Measurements from ENCODE around the gene CACNA2D3. TPM values are rescaled to one million over a fixed set of nuclear protein-coding genes. Genes with fewer than 3 reads are reported as not detected.

CACNA2D3 gene
- total RNA-seq, 4 donors from 2014 or later = 0.55 to 3.4 (median 1.6) TPM

DNA sequence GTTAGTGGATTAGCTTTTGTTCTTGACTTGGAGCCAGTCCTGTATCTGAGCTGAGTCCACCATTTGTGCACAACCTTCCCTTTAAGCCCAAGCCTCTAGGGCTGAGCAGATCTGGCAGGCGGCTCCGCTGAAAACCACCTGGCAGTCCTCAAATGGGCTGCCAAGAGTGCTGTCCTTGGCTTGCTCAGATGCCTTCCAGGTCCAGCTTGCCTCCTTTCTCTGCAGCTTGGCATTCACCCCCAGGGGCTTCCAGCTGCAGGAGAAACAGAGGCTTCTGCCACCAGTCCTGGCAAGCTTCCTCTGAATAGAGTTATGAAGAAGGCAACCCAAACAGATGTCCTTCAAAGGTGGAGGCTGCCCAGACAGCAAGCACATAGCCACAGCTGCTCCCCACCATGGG lies 708.8 kb downstream of the CACNA2D3 start:
- Histone ChIP-seq H3K36me3 (no peaks in the 10 kb centered on the region), H3K27me3 (no peaks in the 10 kb centered on the region), H3K4me1 (no peaks in the 10 kb centered on the region), H3K4me3 (no peak overlapping the region), H3K27ac (no peak overlapping the region), H3K9me3 (peaks cover 3 to 7% of the 10 kb centered on the region in 2 donors)
- TF ChIP-seq, protein P1, sequence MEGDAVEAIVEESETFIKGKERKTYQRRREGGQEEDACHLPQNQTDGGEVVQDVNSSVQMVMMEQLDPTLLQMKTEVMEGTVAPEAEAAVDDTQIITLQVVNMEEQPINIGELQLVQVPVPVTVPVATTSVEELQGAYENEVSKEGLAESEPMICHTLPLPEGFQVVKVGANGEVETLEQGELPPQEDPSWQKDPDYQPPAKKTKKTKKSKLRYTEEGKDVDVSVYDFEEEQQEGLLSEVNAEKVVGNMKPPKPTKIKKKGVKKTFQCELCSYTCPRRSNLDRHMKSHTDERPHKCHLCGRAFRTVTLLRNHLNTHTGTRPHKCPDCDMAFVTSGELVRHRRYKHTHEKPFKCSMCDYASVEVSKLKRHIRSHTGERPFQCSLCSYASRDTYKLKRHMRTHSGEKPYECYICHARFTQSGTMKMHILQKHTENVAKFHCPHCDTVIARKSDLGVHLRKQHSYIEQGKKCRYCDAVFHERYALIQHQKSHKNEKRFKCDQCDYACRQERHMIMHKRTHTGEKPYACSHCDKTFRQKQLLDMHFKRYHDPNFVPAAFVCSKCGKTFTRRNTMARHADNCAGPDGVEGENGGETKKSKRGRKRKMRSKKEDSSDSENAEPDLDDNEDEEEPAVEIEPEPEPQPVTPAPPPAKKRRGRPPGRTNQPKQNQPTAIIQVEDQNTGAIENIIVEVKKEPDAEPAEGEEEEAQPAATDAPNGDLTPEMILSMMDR (IDR thresholded peaks at IDR 0.05) = no peak
- no peak for TF ChIP-seq EP300 (IDR thresholded peaks at IDR 0.05; ENCODE audit: low read depth)
- TF ChIP-seq POLR2A (IDR thresholded peaks at IDR 0.05) = no peak
- no peak for TF ChIP-seq POLR2AphosphoS5 (IDR thresholded peaks at IDR 0.05)
- DNase-seq = no peak
- in situ Hi-C loops (cut with MboI; ENCODE audit: low pct_ligation_motif_present in 1 of 4, low pct_unique_long_range_greater_than_20kb in 1 of 4, low sequenced_read_pairs in 3 of 4) (loop anchor here in 1 of 4 donors (25.0 kb wide), 1 partner anchor 419 kb away; no protein-coding TSS in a partner anchor), intact Hi-C loops (cut with DNase I; ENCODE audit: low total_unique reads) (no loop called here)
- 96% methylated on average over 2 of the region's 2 CpGs; no CpG with 5 or more reads in 1 of the 2 donors for WGBS, 2 donors (ENCODE audit: low coverage in 1 of 2)

DNA sequence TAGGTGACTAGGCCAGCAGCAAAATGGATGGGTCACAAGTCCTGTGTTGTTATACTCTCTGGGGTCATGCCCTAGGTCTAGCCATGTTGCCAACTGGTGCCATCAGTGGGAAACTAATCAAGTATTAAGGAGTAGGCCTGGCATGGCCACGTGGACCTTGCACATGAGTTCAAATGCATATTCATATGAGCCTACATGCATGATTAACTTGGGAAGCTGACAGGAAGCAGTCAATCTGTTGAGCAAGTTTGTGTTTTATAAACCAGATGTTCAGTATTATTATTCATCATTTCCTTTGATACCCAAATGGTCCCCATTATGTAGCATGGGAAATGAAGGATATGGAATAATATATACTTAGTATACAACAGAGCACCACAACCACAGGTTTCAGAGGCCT lies 710.5 kb downstream of the CACNA2D3 start:
- no peak overlapping the region for H3K4me3 ChIP-seq
- 57% methylated on average over 1 of the region's 1 CpG; no CpG with 5 or more reads in 1 of the 2 donors for WGBS, 2 donors (ENCODE audit: low coverage in 1 of 2)
- in situ Hi-C loops (cut with MboI; ENCODE audit: low pct_ligation_motif_present in 1 of 4, low pct_unique_long_range_greater_than_20kb in 1 of 4, low sequenced_read_pairs in 3 of 4) = loop anchor here in 1 of 4 donors (25.0 kb wide), 1 partner anchor 421 kb away; no protein-coding TSS in a partner anchor
- no peaks in the 10 kb centered on the region for H3K36me3 ChIP-seq
- H3K4me1 ChIP-seq = no peaks in the 10 kb centered on the region
- intact Hi-C loops (cut with DNase I; ENCODE audit: low total_unique reads) = no loop called here
- TF ChIP-seq EP300 (IDR thresholded peaks at IDR 0.05; ENCODE audit: low read depth) = no peak
- TF ChIP-seq POLR2A (IDR thresholded peaks at IDR 0.05) = no peak
- TF ChIP-seq, protein P1 (IDR thresholded peaks at IDR 0.05) = no peak
- TF ChIP-seq POLR2AphosphoS5 (IDR thresholded peaks at IDR 0.05) = no peak
- DNase-seq = no peak
- no peak overlapping the region for H3K27ac ChIP-seq
- H3K9me3 ChIP-seq = peaks cover 3 to 7% of the 10 kb centered on the region in 2 donors
- no peaks in the 10 kb centered on the region for H3K27me3 ChIP-seq

DNA sequence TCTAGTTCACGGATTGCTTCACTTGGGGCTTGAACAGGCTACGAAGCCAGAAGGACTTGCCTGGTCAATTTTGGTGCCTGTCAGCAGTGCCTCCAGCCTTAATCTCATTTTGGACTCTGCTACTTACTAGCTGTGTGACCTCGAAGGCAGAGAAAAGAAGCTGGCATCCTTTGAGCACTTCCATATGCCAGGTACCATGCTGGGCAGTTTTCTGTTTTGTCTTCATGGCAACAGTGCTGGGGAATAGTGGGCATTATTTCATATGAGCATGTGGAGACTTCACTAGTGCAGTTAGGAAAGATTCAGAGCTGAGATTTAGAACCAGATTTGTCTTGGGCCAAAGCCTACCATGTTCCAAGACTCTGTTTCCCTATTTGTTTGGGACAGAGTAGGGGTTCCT lies 713.3 kb downstream of the CACNA2D3 start:
- no peak overlapping the region for H3K4me3 ChIP-seq
- 89 to 95% methylated on average over 3 of the region's 3 CpGs for WGBS, 2 donors (ENCODE audit: low coverage in 1 of 2)
- no peaks in the 10 kb centered on the region for H3K4me1 ChIP-seq
- H3K27ac ChIP-seq = no peak overlapping the region
- H3K9me3 ChIP-seq = peaks cover 0 to 1% of the 10 kb centered on the region in 2 donors
- TF ChIP-seq EP300 (IDR thresholded peaks at IDR 0.05; ENCODE audit: low read depth) (no peak), POLR2A (IDR thresholded peaks at IDR 0.05) (no peak), POLR2AphosphoS5 (IDR thresholded peaks at IDR 0.05) (no peak)
- TF ChIP-seq, protein P1 (IDR thresholded peaks at IDR 0.05) = no peak
- no peak for DNase-seq
- no peaks in the 10 kb centered on the region for H3K27me3 ChIP-seq
- intact Hi-C loops (cut with DNase I; ENCODE audit: low total_unique reads) (no loop called here), in situ Hi-C loops (cut with MboI; ENCODE audit: low pct_ligation_motif_present in 1 of 4, low pct_unique_long_range_greater_than_20kb in 1 of 4, low sequenced_read_pairs in 3 of 4) (loop anchor here in 1 of 4 donors (25.0 kb wide), 1 partner anchor 423 kb away; no protein-coding TSS in a partner anchor)
- no peaks in the 10 kb centered on the region for H3K36me3 ChIP-seq

DNA sequence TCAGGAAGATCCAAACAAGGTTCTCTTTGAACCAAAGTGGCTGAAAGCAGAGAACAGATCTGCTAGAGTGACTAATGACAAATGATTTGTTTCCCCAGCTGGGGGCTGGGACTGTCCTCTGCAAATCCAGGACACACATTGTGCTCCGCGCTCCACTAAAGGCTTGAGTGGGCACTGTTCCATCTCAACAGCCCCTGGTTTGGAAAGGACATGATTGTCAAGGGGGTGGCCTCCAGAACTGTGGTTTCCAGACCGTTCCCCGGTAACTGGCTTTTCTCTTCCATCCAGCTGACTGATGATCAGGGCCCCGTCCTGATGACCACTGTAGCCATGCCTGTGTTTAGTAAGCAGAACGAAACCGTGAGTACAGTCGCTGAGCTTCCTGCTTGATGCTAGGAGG lies 714.5 kb downstream of the CACNA2D3 start:
- no peak overlapping the region for H3K27ac ChIP-seq
- no peaks in the 10 kb centered on the region for H3K4me1 ChIP-seq
- H3K9me3 ChIP-seq = no peaks in the 10 kb centered on the region
- in situ Hi-C loops (cut with MboI; ENCODE audit: low pct_ligation_motif_present in 1 of 4, low pct_unique_long_range_greater_than_20kb in 1 of 4, low sequenced_read_pairs in 3 of 4) (loop anchor here in 1 of 4 donors (25.0 kb wide), 1 partner anchor 425 kb away; no protein-coding TSS in a partner anchor), intact Hi-C loops (cut with DNase I; ENCODE audit: low total_unique reads) (no loop called here)
- H3K27me3 ChIP-seq = no peaks in the 10 kb centered on the region
- TF ChIP-seq, protein P1 (IDR thresholded peaks at IDR 0.05) = no peak
- H3K36me3 ChIP-seq = no peaks in the 10 kb centered on the region
- no peak overlapping the region for H3K4me3 ChIP-seq
- 74% methylated on average over 8 of the region's 8 CpGs; no CpG with 5 or more reads in 1 of the 2 donors for WGBS, 2 donors (ENCODE audit: low coverage in 1 of 2)
- DNase-seq = no peak

All from transverse colon (tissue), 4 donors.